IPS-NIHi11 (cell line): ENCODE results near the gene ANKS1B.
"Not testable (repeated sequence)": the region's sequence is repeated elsewhere in the genome, so short reads cannot be mapped to it uniquely, and the experiment has no call there.

Experiments
- DNase-seq: peaks from one replicate; pipeline ENCODE4 v3.0.0; 2012; ENCODE audit warnings: mixed read lengths, low spot score

ANKS1B gene

GRCh38 chr12:99005601-99006000, 979.1 kb downstream of the ANKS1B start:
- DNase-seq = no peak

DNA sequence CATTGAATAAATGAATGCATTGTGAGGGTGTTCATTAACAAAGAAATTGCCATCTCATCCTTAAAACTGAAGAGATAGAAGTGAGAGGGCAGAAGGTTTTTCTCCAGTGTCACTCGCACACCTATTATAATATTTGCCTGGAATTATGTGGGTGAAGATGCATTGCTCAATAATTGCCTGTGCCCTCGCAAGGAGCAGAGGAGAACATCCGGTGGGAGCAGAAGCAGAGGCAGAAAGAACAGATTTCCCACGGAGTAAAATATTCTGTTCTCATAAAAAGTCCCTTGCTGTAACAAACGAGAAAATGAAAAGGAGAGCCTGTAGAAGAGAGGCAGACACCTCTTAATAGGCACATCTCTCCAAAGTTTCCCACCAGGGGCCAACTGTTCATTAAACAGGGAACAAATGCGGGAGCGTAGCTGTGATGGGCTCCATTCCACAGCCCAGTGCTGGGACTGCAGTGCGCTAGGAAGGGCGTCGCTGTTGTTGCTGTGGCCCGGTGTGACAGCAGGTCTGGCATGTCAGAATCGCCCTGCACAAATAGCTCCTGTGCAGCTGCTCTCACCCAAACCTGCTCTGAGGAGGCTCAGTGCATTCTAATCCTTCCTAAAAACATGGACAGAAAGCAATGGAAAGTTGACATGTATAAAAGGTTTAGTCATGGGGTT, 979.8 kb downstream of the ANKS1B start:
- no peak for DNase-seq

DNA sequence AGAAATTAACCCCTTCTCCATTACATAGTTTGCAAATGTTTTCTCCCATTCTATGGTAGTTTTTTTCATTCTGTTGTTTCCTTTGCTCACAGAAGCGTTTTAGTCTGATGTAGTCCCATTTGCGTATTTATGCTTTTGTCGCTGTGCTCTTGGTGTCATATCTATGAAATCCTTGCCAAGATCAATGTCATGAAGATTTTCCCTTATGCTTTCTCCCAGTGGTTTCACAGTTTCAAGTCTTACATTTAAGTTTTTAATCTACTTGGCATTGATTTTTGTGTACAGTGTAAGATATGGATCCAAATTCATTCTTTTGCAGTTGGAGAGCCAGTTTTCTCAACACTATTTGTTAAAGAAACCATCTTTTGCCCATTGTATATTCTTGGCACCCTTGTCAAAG, 982.0 kb downstream of the ANKS1B start:
- no peak for DNase-seq

DNA sequence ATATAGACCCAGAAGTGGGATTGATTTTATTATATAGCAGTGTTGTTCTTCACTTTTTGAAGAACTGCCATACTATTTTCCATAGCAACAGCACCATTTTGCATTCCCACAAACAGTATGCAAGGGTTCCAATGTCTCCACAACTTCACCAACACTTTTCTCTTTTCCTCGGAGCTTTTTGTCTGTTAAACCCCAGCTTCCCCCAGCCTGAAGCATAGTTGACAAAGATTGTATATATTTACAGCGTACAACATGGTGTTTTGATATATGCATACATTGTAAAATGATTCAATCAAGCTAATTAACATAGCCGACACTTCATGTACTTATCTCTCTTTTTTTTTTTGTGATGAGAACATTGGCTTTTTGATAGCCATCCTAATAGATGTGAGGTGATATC, 982.6 kb downstream of the ANKS1B start:
- DNase-seq = no peak

DNA sequence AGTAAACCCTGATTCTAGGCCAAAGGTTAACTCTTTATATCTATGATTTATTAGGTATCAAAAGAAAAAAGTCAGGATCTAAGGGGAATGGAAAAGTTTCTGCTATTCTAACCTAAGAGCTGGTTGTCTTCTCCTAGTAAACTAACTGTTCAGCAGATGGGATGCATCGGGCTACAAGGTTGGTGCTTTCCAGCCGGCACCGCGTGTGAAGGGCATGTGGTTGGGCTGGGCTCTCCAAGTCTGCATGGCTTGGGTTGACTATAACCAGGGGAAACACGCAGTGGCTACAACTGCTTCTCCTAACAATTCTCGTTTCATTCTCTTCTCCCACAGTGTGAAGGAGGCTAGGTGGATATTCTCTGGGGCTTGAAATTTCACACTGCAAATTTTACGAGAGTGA, 985.2 kb downstream of the ANKS1B start:
- no peak for DNase-seq

- DNase-seq = peak; percentile 62
Observed at GRCh38 chr12:98998697-98999299, 985.9 kb downstream of the ANKS1B start.

DNA sequence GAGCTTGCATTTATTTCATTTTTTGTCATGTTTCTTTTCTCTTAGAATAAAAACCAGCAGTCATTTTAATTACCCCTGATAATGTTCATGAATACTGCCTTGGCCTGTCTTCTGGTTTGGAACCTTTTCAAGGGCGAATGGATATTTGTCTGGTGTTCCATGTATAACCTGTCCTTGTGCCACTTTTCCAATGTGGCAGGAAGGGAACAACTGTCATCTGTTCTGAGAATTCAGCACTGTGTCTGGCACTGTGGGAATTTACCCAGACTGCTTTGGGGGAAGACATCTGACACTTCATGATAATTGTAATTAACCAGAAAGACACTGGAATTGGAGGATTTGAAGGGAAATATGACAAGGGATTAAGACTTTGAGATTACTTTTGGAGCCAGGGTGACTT, 986.8 kb downstream of the ANKS1B start:
- DNase-seq = no peak

DNA sequence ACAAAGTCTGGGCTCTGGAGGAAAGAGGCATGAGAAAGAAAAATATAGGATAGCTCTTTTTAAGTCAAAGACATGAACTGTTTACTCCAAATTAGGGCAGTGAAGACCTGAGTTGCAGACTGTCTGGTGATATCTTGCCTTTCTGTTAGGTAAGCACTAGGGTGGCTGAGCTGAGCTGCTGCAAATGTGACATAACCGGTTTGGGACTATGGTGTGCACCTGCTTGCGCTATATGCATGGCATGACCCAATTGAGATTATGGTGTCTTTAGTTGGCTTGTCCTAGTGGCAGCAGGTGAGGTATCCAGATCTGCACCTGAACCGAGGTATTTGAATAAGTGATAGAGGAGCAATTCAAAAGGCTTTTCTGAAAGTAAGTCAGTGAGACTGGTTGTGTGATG, 994.1 kb downstream of the ANKS1B start:
- no peak for DNase-seq

GRCh38 chr12:98985156-98985555, 999.6 kb downstream of the ANKS1B start:
- no peak for DNase-seq

DNA sequence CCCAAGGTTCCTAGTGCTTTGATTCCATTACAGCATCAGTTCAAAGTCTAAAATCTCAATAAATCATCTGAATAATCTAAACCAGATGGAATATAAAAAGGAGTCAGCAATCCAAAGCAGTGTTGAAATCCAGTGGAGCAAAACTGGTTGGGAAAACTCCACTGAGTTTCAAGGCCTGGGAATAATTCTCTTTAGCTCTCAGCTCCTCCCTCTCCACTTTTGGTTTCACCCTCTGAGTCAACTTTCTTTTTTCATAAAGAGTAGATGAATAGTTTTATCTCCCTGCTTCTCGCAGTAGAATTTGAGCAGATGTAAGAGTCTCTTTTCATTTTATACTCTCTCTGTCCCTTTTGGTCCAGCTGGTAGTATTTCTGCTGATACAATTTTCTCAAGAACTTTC, 1001.1 kb downstream of the ANKS1B start:
- no peak for DNase-seq

- DNase-seq = no peak
Observed at GRCh38 chr12:98980508-98980907, 1004.2 kb downstream of the ANKS1B start.

GRCh38 chr12:98977186-98977585, 1007.5 kb downstream of the ANKS1B start:
- DNase-seq = no peak

GRCh38 chr12:98974767-98975381, 1009.9 kb downstream of the ANKS1B start:
- DNase-seq = no peak

DNA sequence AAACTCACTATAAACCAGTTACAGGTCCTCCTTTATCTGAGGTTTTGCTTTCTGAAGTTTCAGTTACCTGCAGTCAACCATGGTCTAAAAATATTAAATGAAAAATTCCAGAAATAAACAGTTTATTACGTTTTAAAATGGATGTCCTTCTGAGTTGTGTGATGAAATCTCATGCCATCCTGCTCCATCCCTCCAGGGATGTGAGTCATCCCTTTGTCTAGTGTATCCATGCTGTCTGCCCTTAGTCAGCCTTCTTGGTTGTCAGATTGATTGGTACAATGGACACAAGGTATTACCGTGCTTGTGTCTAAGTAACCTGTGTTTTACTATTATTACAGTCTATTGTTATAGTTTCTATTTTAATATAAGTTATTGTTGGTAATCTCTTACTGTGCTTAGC, 1011.3 kb downstream of the ANKS1B start:
- DNase-seq = no peak

- no peak for DNase-seq
Observed at GRCh38 chr12:98970950-98971349, 1013.8 kb downstream of the ANKS1B start.

- DNase-seq = no peak
Observed at GRCh38 chr12:98970210-98970609, 1014.5 kb downstream of the ANKS1B start.

GRCh38 chr12:98968896-98969295, 1015.8 kb downstream of the ANKS1B start:
- DNase-seq = no peak

DNA sequence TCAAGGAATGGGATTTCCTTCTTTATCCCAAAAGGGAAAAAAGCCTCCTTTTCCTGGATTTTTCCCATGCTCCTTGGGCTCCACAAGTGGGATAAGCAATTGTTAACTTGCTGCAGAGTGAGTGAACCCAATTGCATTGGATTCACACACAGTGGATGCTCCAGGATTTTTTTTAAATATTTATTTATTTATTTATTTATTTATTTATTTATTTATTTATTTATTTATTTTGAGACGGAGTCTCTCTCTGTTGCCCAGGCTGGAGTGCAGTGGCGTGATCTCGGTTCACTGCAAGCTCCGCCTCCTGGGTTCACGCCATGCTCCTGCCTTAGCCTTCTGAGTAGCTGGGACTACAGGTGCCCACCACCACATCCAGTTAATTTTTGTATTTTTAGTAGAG, 1027.6 kb downstream of the ANKS1B start:
- not testable (repeated sequence) for DNase-seq

DNA sequence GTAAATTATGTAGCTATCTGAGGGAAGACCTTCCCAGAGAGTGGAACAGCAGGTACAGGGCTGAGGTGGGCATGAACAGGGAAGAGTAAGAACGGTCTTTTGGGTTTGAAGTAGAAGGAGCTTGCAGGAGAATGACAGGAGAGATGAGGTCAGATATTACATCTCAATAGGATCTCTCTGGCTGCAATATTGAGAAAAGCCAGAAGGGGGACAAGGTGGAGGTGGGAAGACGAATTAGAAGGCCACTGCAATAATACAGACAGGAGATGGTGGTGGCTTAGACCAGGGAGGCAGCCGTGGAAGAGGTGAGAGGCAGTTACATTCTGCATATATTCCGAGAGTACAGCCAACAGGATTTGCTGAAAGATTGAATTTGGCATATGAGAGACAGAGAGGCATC, 1029.5 kb downstream of the ANKS1B start:
- DNase-seq = peak; percentile 62

- DNase-seq = no peak
Observed at GRCh38 chr12:98954506-98954905, 1030.2 kb downstream of the ANKS1B start.

DNA sequence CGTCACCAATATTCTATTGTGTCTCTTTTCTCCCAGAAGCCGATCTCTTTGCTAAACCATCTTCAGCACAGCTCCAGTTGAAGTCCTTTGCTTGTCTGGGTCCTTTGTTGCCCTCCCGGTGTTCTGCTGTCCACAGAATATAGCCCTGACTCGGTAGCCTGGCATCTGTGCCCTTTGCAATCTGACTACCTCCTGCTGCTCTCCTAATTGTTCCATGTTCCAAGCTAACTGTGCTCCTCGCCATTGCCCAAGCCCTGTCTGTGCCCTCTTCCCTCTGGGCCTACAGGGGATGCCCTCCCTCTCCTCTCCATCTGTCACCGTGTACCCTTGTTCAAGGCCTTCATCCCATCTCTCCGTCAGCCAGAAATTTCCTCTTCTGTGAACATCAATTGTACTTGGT, 1033.3 kb downstream of the ANKS1B start:
- no peak for DNase-seq

DNA sequence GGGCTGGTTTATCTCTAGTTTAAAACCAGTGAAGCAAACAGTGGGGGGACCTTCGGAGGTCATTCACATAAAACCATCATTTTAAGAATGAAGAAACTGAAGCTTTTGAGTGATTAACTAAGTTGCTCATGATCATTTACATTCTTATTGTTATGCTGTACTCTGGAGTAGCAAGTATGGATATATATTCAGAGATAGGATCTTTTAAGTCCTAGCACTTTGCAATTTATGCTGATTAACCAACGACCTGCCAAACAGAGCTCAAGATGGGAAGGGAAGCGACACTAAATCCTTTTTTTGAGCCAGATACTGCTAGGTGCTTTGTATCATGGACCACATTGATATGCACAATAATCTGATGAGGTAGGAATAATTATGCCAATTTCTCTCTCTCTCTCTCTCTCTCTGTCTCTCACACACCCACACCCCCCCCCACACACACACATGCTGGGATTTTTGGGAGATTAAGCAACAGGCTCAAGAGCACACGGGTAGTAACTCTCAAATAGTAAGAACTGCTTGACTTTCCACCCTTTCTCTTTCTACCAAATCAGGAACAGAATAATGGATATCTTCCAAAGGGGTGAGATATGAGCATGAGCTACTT, 1036.3 kb downstream of the ANKS1B start:
- DNase-seq = no peak

DNA sequence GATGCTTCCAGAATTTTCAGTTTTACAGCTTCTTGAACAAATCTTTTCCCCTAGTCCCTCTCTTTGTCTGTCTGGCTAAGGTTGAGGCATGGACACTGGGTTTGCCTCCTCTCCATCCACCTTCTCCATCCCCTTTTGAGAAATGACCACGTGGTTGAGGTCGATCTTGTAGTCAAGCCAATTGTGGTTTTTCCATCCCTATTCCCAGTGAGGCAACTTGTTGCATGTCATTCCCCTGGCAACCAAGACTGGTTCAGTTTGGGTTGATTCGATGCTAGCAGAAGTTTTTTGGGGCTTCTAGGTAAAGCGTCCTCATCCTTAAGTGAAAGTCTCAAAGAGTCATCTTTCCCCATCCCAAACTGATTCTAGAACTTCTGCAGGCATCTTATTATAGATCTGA, 1038.9 kb downstream of the ANKS1B start:
- DNase-seq = no peak
